HEK293T (cell line): ENCODE data around the gene CDHR5.

Experiments used
- ARNT ChIP-seq: fragments of 450-650 bp; IDR thresholded peaks from 2 replicates; pipeline ENCODE4 v1.6.1; 2017; ENCODE audit warnings: mild to moderate bottlenecking
- CTBP1 ChIP-seq: fragments of 450-650 bp; IDR thresholded peaks from 2 replicates; pipeline ENCODE4 v1.6.1; 2016; ENCODE audit warnings: borderline replicate concordance
- FOXM1 ChIP-seq: fragments of 450-650 bp; IDR thresholded peaks from 2 replicates; pipeline ENCODE4 v1.6.1; 2017; ENCODE audit warnings: mild to moderate bottlenecking, borderline replicate concordance
- SP1 ChIP-seq: fragments of 450-650 bp; IDR thresholded peaks from 2 replicates; pipeline ENCODE4 v1.6.1; 2017
- TARDBP ChIP-seq: fragments of 450-650 bp; IDR thresholded peaks from 2 replicates; pipeline ENCODE4 v1.6.1; 2016

DNA sequence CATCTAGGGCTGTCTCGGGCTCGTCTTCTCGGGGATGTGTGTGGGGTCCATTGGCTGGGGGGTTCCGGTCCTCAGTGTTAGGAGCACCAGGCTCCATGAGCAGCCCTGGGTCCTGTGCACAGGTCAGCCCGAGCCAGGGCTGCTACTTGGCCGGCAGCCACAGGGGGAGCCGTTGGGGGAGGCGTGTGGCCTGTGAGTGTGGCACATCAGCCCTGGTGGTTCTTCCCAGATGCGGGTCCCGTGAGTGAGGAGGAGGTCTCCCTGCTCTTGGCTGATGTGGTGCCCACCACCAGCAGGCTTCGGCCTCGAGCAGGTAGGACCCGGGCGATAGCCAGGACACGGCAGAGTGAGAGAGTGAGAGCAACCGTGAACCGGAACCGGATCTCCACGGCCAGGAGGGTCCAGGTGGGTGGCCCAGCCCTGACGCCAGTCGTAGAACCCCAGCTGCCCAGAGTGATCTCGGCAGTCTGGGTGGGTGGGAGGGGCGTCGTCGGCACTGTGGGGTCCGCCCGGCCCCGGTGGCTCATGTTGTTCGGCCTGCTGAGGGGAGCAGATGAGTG is 27.5 kb downstream of the CDHR5 start:
- TF ChIP-seq TARDBP (no peak), ARNT (no peak), FOXM1 (no peak), SP1 (no peak), CTBP1 (no peak)
